Sigmoid colon (tissue), 7 donors: ENCODE results near the gene THOC7. TPM values are rescaled to one million over a fixed set of nuclear protein-coding genes. Genes with fewer than 3 reads are reported as not detected.

Experiments
- DNase-seq: peaks from one replicate; pipeline ENCODE4 v3.0.0-alpha.2; 2019
- H3K27ac ChIP-seq, 4 donors: fragments of 200-600 bp; sonication (generic); one replicate each; pipeline ENCODE4 v1.5.1; 2016 to 2019; ENCODE audit warnings: mild to moderate bottlenecking in 1 of 4
- H3K27me3 ChIP-seq, 3 donors: fragments of 200-600 bp; sonication (generic); one replicate each; pipeline ENCODE4 v1.5.1; 2019; ENCODE audit warnings: mild to moderate bottlenecking in 1 of 3
- H3K36me3 ChIP-seq, 4 donors: fragments of 200-600 bp; sonication (generic); one replicate each; pipeline ENCODE4 v1.5.1; 2016 to 2019
- H3K4me1 ChIP-seq, 4 donors: fragments of 200-600 bp; sonication (generic); one replicate each; pipeline ENCODE4 v1.5.1; 2017 to 2019
- H3K4me3 ChIP-seq, 4 donors: fragments of 200-600 bp; sonication (generic); one replicate each; pipeline ENCODE4 v1.5.1; 2017 to 2019; ENCODE audit warnings: mild to moderate bottlenecking in 2 of 4, moderate library complexity in 1 of 4
- H3K9me3 ChIP-seq, 4 donors: fragments of 200-600 bp in 3 of 4; sonication (generic) in 3 of 4; one replicate each; pipeline versions ENCODE4 v1.5.1 to v1.6.1; 2013 to 2019
- CTCF ChIP-seq, 4 experiments: fragments of 450-650 bp in 3 of 4; fragments of 200-600 bp in 1 of 4; IDR thresholded peaks; one replicate each; pipeline ENCODE4 v1.5.1; 2016 to 2019; ENCODE audit warnings: antibody characterized with exemption in 4 of 4, mild to moderate bottlenecking in 3 of 4, moderate library complexity in 2 of 4
- EP300 ChIP-seq, 4 donors: sonication (generic); formaldehyde crosslinking; IDR thresholded peaks; one replicate each; pipeline ENCODE4 v1.6.1; 2017; ENCODE audit warnings: antibody characterized with exemption in 4 of 4
- POLR2A ChIP-seq, 2 donors: fragments of 450-650 bp; IDR thresholded peaks; one replicate each; pipeline ENCODE4 v1.6.1; 2016; ENCODE audit warnings: antibody characterized with exemption in 2 of 2, mild to moderate bottlenecking in 2 of 2, moderate library complexity in 2 of 2
- POLR2AphosphoS5 ChIP-seq, 4 donors: sonication (generic); formaldehyde crosslinking; IDR thresholded peaks; one replicate each; pipeline ENCODE4 v1.6.1; 2017; ENCODE audit warnings: antibody characterized with exemption in 4 of 4
- WGBS, 2 donors: extraction: QIAGEN DNeasy Blood & Tissue Kit; methylation state at CpG; one replicate each; pipeline ENCODE4 v1.1.7; 2013; 5-methylcytosine and 5-hydroxymethylcytosine counted together
- intact Hi-C: fragments of 100-400 bp; cut with DNase I; formaldehyde crosslinking; loops from one replicate; pipeline ENCODE4 v1.15.1; 2023
- polyA plus RNA-seq, 3 donors: library from polyadenylated mRNA; stranded (reverse); fragments of 200-250 nt; gene quantifications; one replicate each; pipeline ENCODE4 v1.2.3, GENCODE V29; 2013
- total RNA-seq, 4 donors: library from RNA; depleted of rRNA; stranded (reverse); fragments of >200 nt; gene quantifications; one replicate each; pipeline ENCODE4 v1.1.0, GENCODE V29; 2016
- donor health status: healthy with polysubstance abuse.
- donor health status: Bipolar disorder and iron deficiency.
- donor health status: healthy.

The THOC7 gene
- total RNA-seq (100 to 1,000 TPM in 3 of 4 donors, 10 to 100 TPM in 1; 76.6 to 129 (median 115) TPM), polyA plus RNA-seq (100 to 1,000 TPM in 2 of 3 donors, 10 to 100 TPM in 1; 59.7 to 113 (median 109) TPM)

- peak; percentile 83 for DNase-seq
- no peaks in the 10 kb centered on the region for H3K36me3 ChIP-seq
- no peak for TF ChIP-seq CTCF (IDR thresholded peaks at IDR 0.05)
- peak in 1 of 4 donors; percentile 4 for TF ChIP-seq POLR2AphosphoS5 (IDR thresholded peaks at IDR 0.05)
- peaks cover 0 to 33% (median 25%) of the 10 kb centered on the region in 4 donors for H3K4me1 ChIP-seq
- intact Hi-C loops, result loop anchor here (1.0 to 5.0 kb wide), 3 partner anchors 48 to 134 kb away; no protein-coding TSS in a partner anchor
- H3K4me3 ChIP-seq, result peak within 1 kb of the TSS; percentile 95 to 99 (median 98)
- WGBS, 2 donors, result 0 to 1% methylated on average over 98 of the region's 98 CpGs
- no peaks in the 10 kb centered on the region for H3K27me3 ChIP-seq
- H3K9me3 ChIP-seq, result no peaks in the 10 kb centered on the region
- H3K27ac ChIP-seq, result peak within 1 kb of the TSS; percentile 84 to 95 (median 94)
These were observed at the start of gene THOC7, which contains the start of gene ATXN7 for GRCh38 chr3:63863150-63864007. TSS of gene THOC7 (minus strand) at chr3:63863805. CDS start at chr3:63863790, 15 bp downstream. TSS of gene ATXN7 (plus strand) at chr3:63863867. CDS start at chr3:63912599, 48,732 bp downstream.

DNA sequence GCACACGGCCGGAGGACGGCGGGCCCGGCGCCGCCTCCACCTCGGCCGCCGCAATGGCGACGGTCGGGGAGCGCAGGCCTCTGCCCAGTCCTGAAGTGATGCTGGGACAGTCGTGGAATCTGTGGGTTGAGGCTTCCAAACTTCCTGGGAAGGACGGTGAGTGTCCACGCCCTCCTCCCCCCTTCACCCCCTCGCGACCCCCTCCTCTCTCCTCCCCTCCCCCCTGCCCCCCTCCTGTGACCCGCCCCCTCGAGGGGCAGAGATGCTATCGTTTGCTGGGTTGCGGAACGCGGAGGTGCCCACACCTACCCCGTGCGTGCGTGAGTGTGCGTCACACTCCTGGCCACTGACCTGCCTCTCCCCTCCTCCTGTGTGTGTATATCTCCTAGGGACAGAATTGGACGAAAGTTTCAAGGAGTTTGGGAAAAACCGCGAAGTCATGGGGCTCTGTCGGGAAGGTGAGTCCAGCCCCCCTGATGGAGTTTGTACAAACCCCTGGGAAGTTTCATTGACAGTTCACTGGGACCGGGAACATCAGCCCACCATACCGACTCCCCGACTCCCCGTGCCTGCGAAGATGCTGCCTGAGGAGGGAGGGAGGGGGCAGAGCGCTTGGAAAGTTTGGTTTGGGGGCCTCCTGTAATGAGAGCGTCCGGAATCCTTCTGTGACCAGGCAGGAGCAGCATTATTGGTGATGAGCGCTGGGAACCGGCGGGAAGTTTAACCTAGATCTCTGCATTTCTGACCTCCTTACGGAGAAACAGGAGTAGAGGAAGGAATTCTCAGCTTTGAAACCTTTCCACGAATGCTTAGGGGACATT is 49.4 kb upstream of the THOC7 start:
- Histone ChIP-seq H3K36me3 (peaks cover 0 to 27% (median 0%) of the 10 kb centered on the region in 4 donors), H3K4me1 (peaks cover 0 to 33% (median 28%) of the 10 kb centered on the region in 4 donors), H3K27ac (peak overlapping the region; percentile 97 to 99 (median 98)), H3K27me3 (no peaks in the 10 kb centered on the region), H3K4me3 (peak overlapping the region; percentile 44 to 93 (median 76)), H3K9me3 (no peaks in the 10 kb centered on the region)
- DNase-seq, result peak; percentile 92
- WGBS, 2 donors, result 10 to 14% methylated on average over 46 of the region's 46 CpGs
- peak in 3 of 4 donors; percentile 45 to 55 (median 49) for TF ChIP-seq POLR2AphosphoS5 (IDR thresholded peaks at IDR 0.05)
- no peak for TF ChIP-seq CTCF (IDR thresholded peaks at IDR 0.05)
- no peak for TF ChIP-seq POLR2A (IDR thresholded peaks at IDR 0.05)
- no peak for TF ChIP-seq EP300 (IDR thresholded peaks at IDR 0.05)
- intact Hi-C loops, result loop anchor here (2.0 kb wide), 1 partner anchor 48 kb away; no protein-coding TSS in a partner anchor

DNA sequence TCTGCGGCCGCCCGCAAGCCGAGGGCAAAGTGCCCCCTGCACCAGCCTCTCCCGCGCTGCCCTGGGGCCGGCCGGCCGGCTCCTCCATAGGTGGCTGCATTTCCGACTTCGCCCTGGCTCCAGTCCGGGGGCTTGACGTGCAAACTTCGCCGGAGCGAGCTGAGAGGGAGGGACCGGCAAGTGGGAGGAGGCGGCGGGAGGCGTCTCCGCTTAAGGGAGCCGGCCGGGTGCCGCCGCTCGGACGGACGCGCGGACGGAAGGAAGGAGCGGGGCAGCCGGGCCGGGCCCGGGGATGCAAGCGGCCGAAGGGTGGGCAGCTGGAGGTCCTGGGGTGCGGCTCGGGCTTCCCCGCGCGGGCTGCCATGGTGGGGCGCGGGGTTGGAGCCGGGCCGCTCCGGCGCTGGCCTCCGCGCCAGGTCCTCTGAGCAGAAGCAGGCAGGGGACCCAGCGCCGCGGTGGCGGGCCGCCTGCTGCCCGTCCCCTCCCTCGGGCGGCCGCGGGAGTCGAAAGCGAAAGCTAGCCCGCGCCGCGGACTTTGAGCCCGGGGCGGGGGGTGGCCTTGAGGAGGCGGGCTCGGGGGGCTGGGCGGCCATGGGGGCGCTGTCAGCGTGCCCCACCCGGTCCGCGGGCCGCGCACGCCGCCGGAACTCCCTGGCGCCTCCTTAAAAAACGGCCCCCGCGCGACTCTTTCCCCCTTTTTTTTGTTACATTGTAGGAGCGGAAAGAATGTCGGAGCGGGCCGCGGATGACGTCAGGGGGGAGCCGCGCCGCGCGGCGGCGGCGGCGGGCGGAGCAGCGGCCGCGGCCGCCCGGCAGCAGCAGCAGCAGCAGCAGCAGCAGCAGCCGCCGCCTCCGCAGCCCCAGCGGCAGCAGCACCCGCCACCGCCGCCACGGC is 48.5 kb upstream of the THOC7 start, which contains the start of gene SCAANT1:
TSS of gene SCAANT1 (minus strand) at position 511 of the 895 bp plus-strand sequence.
- no peaks in the 10 kb centered on the region for H3K27me3 ChIP-seq
- TF ChIP-seq POLR2A (IDR thresholded peaks at IDR 0.05) (peak; percentile 36 to 50), EP300 (IDR thresholded peaks at IDR 0.05) (peak in 1 of 4 donors; percentile 28), POLR2AphosphoS5 (IDR thresholded peaks at IDR 0.05) (peak; percentile 57 to 85 (median 73)), CTCF (IDR thresholded peaks at IDR 0.05) (peak in 1 of 4 experiments; percentile 10)
- peaks cover 0 to 18% (median 0%) of the 10 kb centered on the region in 4 donors for H3K36me3 ChIP-seq
- H3K27ac ChIP-seq, result peak within 1 kb of the TSS; percentile 97 to 99 (median 98)
- intact Hi-C loops, result loop anchor here (1.0 to 2.0 kb wide), 2 partner anchors 48 to 49 kb away; no protein-coding TSS in a partner anchor
- H3K4me1 ChIP-seq, result peaks cover 0 to 33% (median 28%) of the 10 kb centered on the region in 4 donors
- no peaks in the 10 kb centered on the region for H3K9me3 ChIP-seq
- peak; percentile 97 for DNase-seq
- WGBS, 2 donors, result 0 to 1% methylated on average over 115 of the region's 115 CpGs
- H3K4me3 ChIP-seq, result peak within 1 kb of the TSS; percentile 44 to 93 (median 76)
